Muscle of leg (tissue), 11 donors: ENCODE results near the gene RBMS1. TPM values are rescaled to one million over a fixed set of nuclear protein-coding genes. Genes with fewer than 3 reads are reported as not detected.

Experiments
- DNase-seq: peaks from one replicate; pipeline ENCODE4 v3.0.0; 2013
- H3K27ac ChIP-seq: one replicate; pipeline ENCODE4 v1.5.1; 2013; ENCODE audit warnings: mild to moderate bottlenecking, low read length, control low read depth
- H3K27me3 ChIP-seq: one replicate; pipeline ENCODE4 v1.6.1; 2013; ENCODE audit warnings: low read length; ENCODE audit not compliant: control insufficient read depth, insufficient read depth
- H3K36me3 ChIP-seq: one replicate; pipeline ENCODE4 v1.6.1; 2013; ENCODE audit warnings: low read length; ENCODE audit not compliant: control insufficient read depth, insufficient read depth
- H3K4me1 ChIP-seq: one replicate; pipeline ENCODE4 v1.6.1; 2013; ENCODE audit warnings: low read length; ENCODE audit not compliant: control insufficient read depth, insufficient read depth
- H3K4me3 ChIP-seq: one replicate; pipeline ENCODE4 v1.5.1; 2013; ENCODE audit warnings: low read length, control low read depth
- H3K9me3 ChIP-seq: replicated peaks from 2 replicates; pipeline ENCODE4 v1.6.1; 2013; ENCODE audit warnings: low read depth, low read length; ENCODE audit not compliant: control insufficient read depth
- WGBS: methylation state at CpG from one replicate; pipeline ENCODE4 v1.1.5; 2013; ENCODE audit warnings: missing lambda C conversion rate; ENCODE audit not compliant: insufficient coverage; 5-methylcytosine and 5-hydroxymethylcytosine counted together
- polyA plus RNA-seq, 8 donors: library from polyadenylated mRNA; unstranded; fragments of 120-200 nt; gene quantifications; one replicate each; pipeline versions ENCODE4 v1.2.1 to v1.2.3, GENCODE V29; 2013; ENCODE audit warnings: inconsistent platforms in 1 of 8, low replicate concordance in 1 of 8; ENCODE audit not compliant: insufficient read length in 8 of 8, insufficient read depth in 1 of 8
- total RNA-seq: library from RNA; stranded (reverse); fragments of 120-200 nt; gene quantifications from one replicate; pipeline ENCODE4 v1.2.4, GENCODE V29; 2013

Gene RBMS1
- total and polyA plus RNA-seq, 9 donors, result 41.4 to 71.7 (median 56.6) TPM

DNA sequence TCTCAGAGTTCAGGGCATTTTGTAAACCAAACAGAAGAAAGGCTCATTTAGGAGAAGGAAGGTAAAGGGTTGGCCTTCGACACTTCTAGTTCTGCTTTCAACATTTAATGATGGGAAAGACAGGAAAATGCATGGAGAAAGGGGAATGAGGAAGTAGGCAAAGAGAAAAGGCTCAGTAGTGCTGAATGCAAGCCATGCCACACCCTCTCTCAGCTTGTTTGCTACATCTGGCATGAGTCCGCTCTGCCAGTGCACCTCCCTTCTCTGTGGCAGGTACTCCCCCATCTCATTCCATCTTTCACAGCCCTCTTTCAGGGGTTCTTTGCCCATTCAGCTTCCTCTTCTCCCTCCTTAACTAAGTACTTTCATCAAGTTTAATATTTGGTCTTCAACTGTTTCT is 172.6 kb downstream of the RBMS1 start:
- peak; percentile 31 for DNase-seq
- Histone ChIP-seq H3K27me3 (no peaks in the 10 kb centered on the region), H3K4me3 (no peak overlapping the region), H3K4me1 (peaks cover 7% of the 10 kb centered on the region), H3K27ac (no peak overlapping the region), H3K9me3 (no peaks in the 10 kb centered on the region), H3K36me3 (peaks cover 2% of the 10 kb centered on the region)
- WGBS, result 100% methylated on average over 1 of the region's 2 CpGs

DNA sequence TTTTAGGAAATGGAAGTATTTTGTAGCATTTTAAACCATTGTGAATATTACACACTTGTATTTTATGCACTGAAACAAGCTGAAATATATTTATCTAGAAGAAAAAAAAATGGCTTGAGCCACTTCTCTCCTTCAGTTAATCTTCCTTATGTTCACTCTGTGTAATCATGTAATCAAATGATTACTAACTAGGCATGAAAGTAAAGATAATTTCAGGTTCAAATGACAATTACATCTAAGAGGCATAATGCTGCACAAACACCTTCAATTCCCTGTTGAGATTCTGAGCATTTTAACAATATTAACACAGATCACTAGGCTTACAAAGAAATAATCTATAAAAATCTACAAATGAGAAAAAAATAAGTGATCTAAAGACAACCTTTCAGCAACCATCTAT is 173.9 kb downstream of the RBMS1 start:
- Histone ChIP-seq H3K9me3 (no peaks in the 10 kb centered on the region), H3K27ac (no peak overlapping the region), H3K4me1 (peaks cover 7% of the 10 kb centered on the region)

GRCh38 chr2:160318218-160318617 is 175.4 kb downstream of the RBMS1 start:
- DNase-seq, result peak; percentile 66

More for the DNA sequence above, 173.9 kb downstream of the RBMS1 start:
- H3K27me3 ChIP-seq, result no peaks in the 10 kb centered on the region
- H3K36me3 ChIP-seq, result peaks cover 2% of the 10 kb centered on the region
- no peak overlapping the region for H3K4me3 ChIP-seq
- DNase-seq, result no peak

GRCh38 chr2:160317181-160318099 is 176.2 kb downstream of the RBMS1 start:
- Histone ChIP-seq H3K9me3 (no peaks in the 10 kb centered on the region), H3K36me3 (peaks cover 7% of the 10 kb centered on the region), H3K4me1 (peaks cover 8% of the 10 kb centered on the region), H3K4me3 (no peak overlapping the region), H3K27me3 (no peaks in the 10 kb centered on the region), H3K27ac (peak overlapping the region; percentile 59)
- peak; percentile 90 for DNase-seq
- WGBS, result 20% methylated on average over 2 of the region's 7 CpGs

More at GRCh38 chr2:160318218-160318617, 175.4 kb downstream of the RBMS1 start:
- H3K4me1 ChIP-seq, result peaks cover 7% of the 10 kb centered on the region
- H3K27me3 ChIP-seq, result no peaks in the 10 kb centered on the region
- peaks cover 3% of the 10 kb centered on the region for H3K36me3 ChIP-seq
- H3K27ac ChIP-seq, result peak overlapping the region; percentile 59
- no peaks in the 10 kb centered on the region for H3K9me3 ChIP-seq
- no peak overlapping the region for H3K4me3 ChIP-seq

GRCh38 chr2:160315337-160315736 is 178.3 kb downstream of the RBMS1 start:
- Histone ChIP-seq H3K27ac (no peak overlapping the region), H3K4me3 (no peak overlapping the region), H3K9me3 (no peaks in the 10 kb centered on the region), H3K27me3 (no peaks in the 10 kb centered on the region), H3K36me3 (peaks cover 10% of the 10 kb centered on the region), H3K4me1 (peaks cover 12% of the 10 kb centered on the region)
- no CpG with 5 or more reads among the region's 2 CpGs for WGBS
- DNase-seq, result no peak

GRCh38 chr2:160310118-160310828 is 183.3 kb downstream of the RBMS1 start:
- Histone ChIP-seq H3K9me3 (no peaks in the 10 kb centered on the region), H3K27ac (peak overlapping the region; percentile 18), H3K36me3 (peaks cover 9% of the 10 kb centered on the region), H3K4me1 (peaks cover 21% of the 10 kb centered on the region), H3K4me3 (no peak overlapping the region), H3K27me3 (no peaks in the 10 kb centered on the region)
- peak; percentile 71 for DNase-seq
- no CpG with 5 or more reads among the region's 8 CpGs for WGBS

GRCh38 chr2:160309585-160309984 is 184.0 kb downstream of the RBMS1 start:
- Histone ChIP-seq H3K27ac (peak overlapping the region; percentile 35), H3K4me1 (peaks cover 21% of the 10 kb centered on the region)
- DNase-seq, result no peak

DNA sequence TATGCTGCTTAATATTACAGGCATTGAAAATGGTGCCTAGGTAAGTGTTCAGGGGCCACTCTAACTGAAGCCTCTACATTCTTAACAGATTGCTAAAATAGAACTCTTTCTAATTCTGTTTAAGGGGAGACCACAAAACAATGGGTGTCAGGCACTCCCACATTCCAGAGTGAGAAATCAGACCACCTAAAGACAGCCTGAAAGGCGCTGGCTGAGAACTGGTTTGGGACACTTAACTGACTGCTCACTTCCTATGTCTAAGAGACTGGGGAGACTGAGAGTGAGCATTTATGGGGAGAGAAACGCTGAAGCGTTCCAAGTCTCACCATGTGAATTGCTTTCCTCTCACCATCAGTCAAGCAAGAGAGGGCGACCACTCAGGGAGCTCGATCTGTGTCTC is 184.7 kb downstream of the RBMS1 start:
- WGBS, result no CpG with 5 or more reads among the region's 5 CpGs
- H3K27me3 ChIP-seq, result no peaks in the 10 kb centered on the region
- H3K4me3 ChIP-seq, result no peak overlapping the region
- peaks cover 9% of the 10 kb centered on the region for H3K36me3 ChIP-seq
- no peak overlapping the region for H3K27ac ChIP-seq
- H3K4me1 ChIP-seq, result peaks cover 21% of the 10 kb centered on the region
- H3K9me3 ChIP-seq, result no peaks in the 10 kb centered on the region
- no peak for DNase-seq

More at GRCh38 chr2:160309585-160309984, 184.0 kb downstream of the RBMS1 start:
- H3K27me3 ChIP-seq, result no peaks in the 10 kb centered on the region
- H3K36me3 ChIP-seq, result peaks cover 9% of the 10 kb centered on the region
- no peak overlapping the region for H3K4me3 ChIP-seq
- no peaks in the 10 kb centered on the region for H3K9me3 ChIP-seq

GRCh38 chr2:160308476-160308875 is 185.1 kb downstream of the RBMS1 start:
- no peak for DNase-seq
- no peak overlapping the region for H3K4me3 ChIP-seq
- H3K9me3 ChIP-seq, result no peaks in the 10 kb centered on the region
- H3K27ac ChIP-seq, result no peak overlapping the region
- peaks cover 9% of the 10 kb centered on the region for H3K36me3 ChIP-seq
- no peaks in the 10 kb centered on the region for H3K27me3 ChIP-seq
- no CpG with 5 or more reads among the region's 3 CpGs for WGBS
- peaks cover 21% of the 10 kb centered on the region for H3K4me1 ChIP-seq

DNA sequence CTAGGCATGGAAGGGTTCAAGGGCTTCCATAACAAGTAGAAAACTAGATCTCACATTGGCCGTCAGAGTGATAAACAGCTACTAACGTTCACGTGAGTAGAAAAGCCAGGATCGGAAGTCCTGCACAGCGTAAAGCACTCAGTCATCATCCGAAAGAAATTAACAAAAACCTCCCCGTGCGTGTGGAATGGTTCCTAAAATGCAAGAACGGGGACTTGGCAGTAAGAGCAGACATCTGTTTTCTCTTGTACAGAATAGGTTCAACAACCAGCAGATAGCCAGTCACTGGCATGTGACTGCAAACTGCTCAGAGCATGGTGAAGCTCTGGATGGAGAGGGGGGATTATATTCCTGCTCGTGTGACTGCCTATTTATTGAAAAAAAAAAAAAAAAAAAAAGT is 186.6 kb downstream of the RBMS1 start:
- Histone ChIP-seq H3K27ac (peak overlapping the region; percentile 56), H3K4me3 (no peak overlapping the region), H3K9me3 (no peaks in the 10 kb centered on the region), H3K27me3 (no peaks in the 10 kb centered on the region), H3K4me1 (peaks cover 19% of the 10 kb centered on the region), H3K36me3 (peaks cover 4% of the 10 kb centered on the region)
- 49% methylated on average over 8 of the region's 10 CpGs for WGBS
- DNase-seq, result peak; percentile 94
